ENCODE measurements around the gene DHX32. TPM values are rescaled to one million over a fixed set of nuclear protein-coding genes. Genes with fewer than 3 reads are reported as not detected.

The DHX32 gene
- polyA plus RNA-seq, 1 donor from 2014 or later = 25.2 TPM

GRCh38 chr10:125802739-125803138, 78.4 kb downstream of the DHX32 start:
- H3F3A ChIP-seq (ENCODE audit: insufficient read depth, low read length, poor library complexity, severe bottlenecking) = no peaks in the 10 kb centered on the region
- no peak overlapping the region for H2AFZ ChIP-seq (ENCODE audit: low read depth, low read length)
- H4K20me1 ChIP-seq (ENCODE audit: insufficient read depth) = no peaks in the 10 kb centered on the region
- H3K4me3 ChIP-seq (ENCODE audit: low read length) = no peak overlapping the region
- no peaks in the 10 kb centered on the region for H3K9me3 ChIP-seq (ENCODE audit: low read length)
- H3K36me3 ChIP-seq (ENCODE audit: insufficient read depth, low read length) = no peaks in the 10 kb centered on the region
- H3K9me2 ChIP-seq (ENCODE audit: insufficient read depth, low read length) = no peaks in the 10 kb centered on the region
- no peak overlapping the region for H3K9ac ChIP-seq (ENCODE audit: low read length)
- TF ChIP-seq RAD21 (conservative IDR thresholded peaks at IDR 0.05) (no peak), REST (IDR thresholded peaks at IDR 0.05; ENCODE audit: borderline replicate concordance) (no peak), EZH2 (IDR thresholded peaks at IDR 0.05; ENCODE audit: borderline replicate concordance, insufficient read depth, low read length, poor library complexity, severe bottlenecking) (no peak), SMC3 (conservative IDR thresholded peaks at IDR 0.05; ENCODE audit: poor library complexity) (no peak), CTCF (IDR thresholded peaks at IDR 0.05; ENCODE audit: poor library complexity, severe bottlenecking) (no peak), TAF1 (IDR thresholded peaks at IDR 0.05; ENCODE audit: low read depth) (no peak)
- H3K27me3 ChIP-seq (ENCODE audit: insufficient read depth, low read depth, low read length) = no peaks in the 10 kb centered on the region
- no peak overlapping the region for H3K4me2 ChIP-seq (ENCODE audit: low read length)
- H3K79me2 ChIP-seq (replicated peaks; ENCODE audit: insufficient read depth, low read length) = no peaks in the 10 kb centered on the region
- no peak overlapping the region for H3K27ac ChIP-seq (ENCODE audit: low read length)

- H4K20me1 ChIP-seq (ENCODE audit: insufficient read depth) = no peaks in the 10 kb centered on the region
- TF ChIP-seq TAF1 (IDR thresholded peaks at IDR 0.05; ENCODE audit: low read depth) (no peak), CTCF (IDR thresholded peaks at IDR 0.05; ENCODE audit: poor library complexity, severe bottlenecking) (no peak), REST (IDR thresholded peaks at IDR 0.05; ENCODE audit: borderline replicate concordance) (no peak), EZH2 (IDR thresholded peaks at IDR 0.05; ENCODE audit: borderline replicate concordance, insufficient read depth, low read length, poor library complexity, severe bottlenecking) (no peak), MXI1 (conservative IDR thresholded peaks at IDR 0.05; ENCODE audit: poor library complexity, severe bottlenecking) (no peak), SMC3 (conservative IDR thresholded peaks at IDR 0.05; ENCODE audit: poor library complexity) (no peak), RAD21 (conservative IDR thresholded peaks at IDR 0.05) (no peak), EP300 (conservative IDR thresholded peaks at IDR 0.05; ENCODE audit: poor library complexity, severe bottlenecking) (no peak), POLR2AphosphoS5 (IDR thresholded peaks at IDR 0.05) (no peak)
- H2AFZ ChIP-seq (ENCODE audit: low read depth, low read length) = no peak overlapping the region
- H3K36me3 ChIP-seq (ENCODE audit: insufficient read depth, low read length) = no peaks in the 10 kb centered on the region
- no peak overlapping the region for H3K27ac ChIP-seq (ENCODE audit: low read length)
- H3K27me3 ChIP-seq (ENCODE audit: insufficient read depth, low read depth, low read length) = no peaks in the 10 kb centered on the region
- H3K4me3 ChIP-seq (ENCODE audit: low read length) = no peak overlapping the region
- H3K79me2 ChIP-seq (replicated peaks; ENCODE audit: insufficient read depth, low read length) = no peaks in the 10 kb centered on the region
- no peak overlapping the region for H3K4me2 ChIP-seq (ENCODE audit: low read length)
- H3F3A ChIP-seq (ENCODE audit: insufficient read depth, low read length, poor library complexity, severe bottlenecking) = no peaks in the 10 kb centered on the region
- H3K9ac ChIP-seq (ENCODE audit: low read length) = no peak overlapping the region
- H3K9me3 ChIP-seq (ENCODE audit: low read length) = no peaks in the 10 kb centered on the region
- H3K9me2 ChIP-seq (ENCODE audit: insufficient read depth, low read length) = no peaks in the 10 kb centered on the region
Observed at GRCh38 chr10:125802131-125802530, 79.0 kb downstream of the DHX32 start.
